Coronary artery (tissue), 2 donors: ENCODE measurements around the gene METTL23.
"Not testable (repeated sequence)": the region's sequence is repeated elsewhere in the genome, so short reads cannot be mapped to it uniquely, and the experiment has no call there.

Experiments used
- DNase-seq: peaks from one replicate; pipeline ENCODE4 v3.0.0-alpha.2; 2017; ENCODE audit warnings: low spot score
- H3K27ac ChIP-seq, 2 donors: fragments of 200-600 bp; sonication (generic); one replicate each; pipeline ENCODE4 v1.5.1; 2016 to 2019
- H3K4me3 ChIP-seq: fragments of 200-600 bp; sonication (generic); 2 replicates; pipeline ENCODE4 v1.5.1; 2016; ENCODE audit warnings: mild to moderate bottlenecking, moderate library complexity
- TF ChIP-seq, protein P1 (sequence below): fragments of 200-600 bp; sonication (generic); IDR thresholded peaks from one replicate; pipeline ENCODE4 v1.5.1; 2019; ENCODE audit warnings: antibody characterized with exemption

Gene METTL23

DNA sequence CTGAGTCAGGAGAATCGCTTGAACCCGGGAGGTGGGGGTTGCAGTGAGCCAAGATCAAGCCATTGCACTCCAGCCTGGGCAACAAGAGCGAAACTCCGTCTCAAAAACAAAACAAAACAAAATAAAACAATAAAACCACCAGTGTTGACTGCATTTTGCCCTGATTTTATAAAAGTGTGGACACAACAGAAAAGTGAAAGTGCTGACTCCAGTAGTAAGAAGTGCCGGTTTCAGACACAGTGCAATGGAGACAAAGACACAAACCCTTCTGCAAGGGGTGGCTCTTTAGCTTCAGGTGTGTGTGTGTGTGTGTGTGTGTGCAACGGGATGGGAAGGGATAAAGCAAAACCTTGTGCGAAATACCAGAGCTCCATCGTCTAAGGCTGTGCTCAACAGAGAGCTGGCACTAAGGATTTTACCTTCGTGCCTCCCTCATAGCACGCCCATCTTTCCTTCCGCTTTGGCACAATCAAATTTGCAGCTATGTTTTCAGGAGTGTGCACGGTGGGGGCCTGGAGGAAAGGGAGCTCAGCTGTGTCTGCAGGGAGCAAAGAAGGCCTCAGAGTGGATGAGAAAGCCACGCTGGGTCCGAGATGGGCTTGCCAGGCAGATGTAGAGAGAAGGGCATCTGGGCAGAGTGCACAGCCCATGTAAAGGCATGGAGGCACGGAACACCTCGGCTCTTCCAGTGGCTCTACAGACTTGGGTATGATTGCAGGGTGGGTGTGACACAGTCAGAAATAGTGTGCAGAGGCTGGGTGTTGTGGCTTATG is 31.4 kb upstream of the METTL23 start:
- peak overlapping the region in 1 of 2 donors; percentile 57 for H3K27ac ChIP-seq
- TF ChIP-seq, protein P1, sequence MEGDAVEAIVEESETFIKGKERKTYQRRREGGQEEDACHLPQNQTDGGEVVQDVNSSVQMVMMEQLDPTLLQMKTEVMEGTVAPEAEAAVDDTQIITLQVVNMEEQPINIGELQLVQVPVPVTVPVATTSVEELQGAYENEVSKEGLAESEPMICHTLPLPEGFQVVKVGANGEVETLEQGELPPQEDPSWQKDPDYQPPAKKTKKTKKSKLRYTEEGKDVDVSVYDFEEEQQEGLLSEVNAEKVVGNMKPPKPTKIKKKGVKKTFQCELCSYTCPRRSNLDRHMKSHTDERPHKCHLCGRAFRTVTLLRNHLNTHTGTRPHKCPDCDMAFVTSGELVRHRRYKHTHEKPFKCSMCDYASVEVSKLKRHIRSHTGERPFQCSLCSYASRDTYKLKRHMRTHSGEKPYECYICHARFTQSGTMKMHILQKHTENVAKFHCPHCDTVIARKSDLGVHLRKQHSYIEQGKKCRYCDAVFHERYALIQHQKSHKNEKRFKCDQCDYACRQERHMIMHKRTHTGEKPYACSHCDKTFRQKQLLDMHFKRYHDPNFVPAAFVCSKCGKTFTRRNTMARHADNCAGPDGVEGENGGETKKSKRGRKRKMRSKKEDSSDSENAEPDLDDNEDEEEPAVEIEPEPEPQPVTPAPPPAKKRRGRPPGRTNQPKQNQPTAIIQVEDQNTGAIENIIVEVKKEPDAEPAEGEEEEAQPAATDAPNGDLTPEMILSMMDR: no peak
- no peak for DNase-seq

DNA sequence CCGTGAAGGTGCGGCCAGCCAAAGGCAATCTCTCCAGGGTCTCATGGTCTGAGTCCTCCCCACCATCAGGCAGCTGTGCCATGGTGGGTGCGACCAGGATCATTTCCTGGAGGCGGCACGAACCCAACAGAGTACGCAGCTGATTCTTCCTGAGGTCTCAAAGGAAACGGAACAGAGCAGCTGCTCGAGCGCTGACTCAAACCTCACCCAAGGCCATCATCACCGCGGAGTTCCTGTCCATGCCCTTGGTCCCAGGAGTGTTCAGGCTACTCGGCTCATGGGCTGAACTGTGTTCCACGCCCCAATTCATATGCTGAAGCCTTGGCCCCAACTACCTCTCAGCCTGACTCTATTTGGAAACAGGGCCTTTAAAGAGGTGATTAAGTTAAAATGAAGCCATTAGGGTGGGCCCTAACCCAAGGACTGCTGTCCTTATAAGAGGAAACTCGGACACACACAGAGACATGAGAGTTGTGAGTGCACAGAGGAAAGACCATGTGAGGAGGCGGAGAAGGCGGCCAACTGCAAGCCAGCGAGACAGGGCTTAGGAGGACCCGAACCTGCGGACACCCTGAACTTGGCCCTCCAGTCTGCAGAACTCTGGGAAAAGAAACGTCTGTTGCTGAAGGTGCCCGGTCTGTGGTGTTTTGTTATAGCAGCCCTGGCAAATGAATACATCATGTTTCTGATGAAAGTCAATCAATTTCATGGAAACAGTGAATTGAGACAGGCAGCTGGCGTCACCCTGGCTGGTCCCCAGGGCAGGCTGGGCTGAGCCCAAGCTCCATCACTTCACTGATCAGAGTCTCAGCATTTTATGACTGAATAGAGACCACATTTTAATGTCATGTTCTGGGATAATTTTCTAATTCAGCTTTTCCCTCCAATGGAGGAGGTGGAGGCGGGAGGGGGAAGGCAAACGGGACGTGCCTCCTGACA is 29.6 kb upstream of the METTL23 start:
- Histone ChIP-seq H3K27ac (peak overlapping the region; percentile 67 to 92), H3K4me3 (peak overlapping the region; percentile 44)
- TF ChIP-seq, protein P1: no peak
- DNase-seq: no peak

More for the DNA sequence above, 31.4 kb upstream of the METTL23 start:
- H3K4me3 ChIP-seq: peak overlapping the region; percentile 39

DNA sequence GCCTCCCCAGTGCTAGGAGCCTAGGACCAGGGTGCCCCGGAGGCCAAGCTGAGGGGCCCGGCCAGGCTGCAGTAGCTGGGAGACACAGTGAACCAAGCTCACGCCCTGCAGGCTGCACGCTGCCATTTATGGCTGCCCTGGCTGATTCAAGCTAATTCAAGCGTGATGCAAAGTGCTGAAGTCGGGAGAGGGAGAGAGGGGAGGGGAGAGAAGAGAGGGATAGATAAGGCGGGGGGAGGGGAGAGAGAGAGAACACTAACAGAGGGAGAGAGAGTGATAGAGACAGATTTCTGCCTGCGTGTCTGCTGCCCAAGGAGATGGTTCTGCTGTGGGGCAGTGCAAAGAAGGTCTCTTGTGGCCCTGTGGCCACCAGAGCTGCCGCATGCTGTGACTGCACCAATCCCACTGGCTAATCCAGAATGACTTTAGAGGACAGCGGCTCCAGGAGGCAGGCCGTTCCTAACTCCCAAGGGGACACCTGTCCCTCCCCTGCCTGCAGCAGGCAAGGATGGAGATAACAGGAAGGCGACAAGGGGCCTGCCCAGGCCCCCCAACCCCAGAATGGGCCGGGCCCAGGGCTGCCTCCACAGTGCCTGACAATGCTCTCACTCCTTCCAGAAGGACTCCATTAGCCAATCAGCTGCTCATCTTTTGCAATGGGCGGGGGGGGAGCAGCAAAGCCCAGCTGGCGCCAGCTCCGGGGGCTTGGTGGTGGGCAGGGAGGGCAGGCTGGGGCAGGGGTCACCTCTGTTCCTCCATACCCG is 28.8 kb upstream of the METTL23 start:
- TF ChIP-seq, protein P1: no peak
- H3K4me3 ChIP-seq: peak overlapping the region; percentile 44
- no peak for DNase-seq
- H3K27ac ChIP-seq: peak overlapping the region; percentile 67 to 92

DNA sequence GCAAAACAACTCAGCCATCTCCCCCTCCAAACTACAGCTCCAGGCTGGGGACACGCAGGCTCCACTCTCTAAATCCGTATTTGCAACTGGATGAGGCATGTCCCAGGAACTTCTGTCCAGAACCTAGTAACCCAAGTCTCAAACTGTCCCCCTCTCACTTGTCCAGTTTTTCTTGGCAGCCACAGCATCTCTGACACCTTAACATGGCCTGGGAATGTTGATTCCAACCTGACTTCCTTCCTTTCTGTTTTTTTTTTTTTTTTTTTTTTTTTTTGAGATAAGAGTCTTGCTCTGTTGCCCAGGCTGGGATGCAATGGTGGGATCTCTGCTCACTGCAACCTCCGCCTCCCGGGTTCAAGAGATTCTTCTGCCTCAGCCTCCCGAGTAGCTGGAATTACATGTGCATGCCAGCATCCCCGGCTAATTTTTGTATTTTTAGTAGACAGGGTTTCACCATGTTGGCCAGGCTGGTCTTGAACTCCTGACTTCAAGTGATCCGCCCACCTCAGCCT is 28.1 kb upstream of the METTL23 start:
- peak overlapping the region; percentile 67 to 92 for H3K27ac ChIP-seq
- not testable (repeated sequence) for DNase-seq
- peak overlapping the region; percentile 44 for H3K4me3 ChIP-seq

DNA sequence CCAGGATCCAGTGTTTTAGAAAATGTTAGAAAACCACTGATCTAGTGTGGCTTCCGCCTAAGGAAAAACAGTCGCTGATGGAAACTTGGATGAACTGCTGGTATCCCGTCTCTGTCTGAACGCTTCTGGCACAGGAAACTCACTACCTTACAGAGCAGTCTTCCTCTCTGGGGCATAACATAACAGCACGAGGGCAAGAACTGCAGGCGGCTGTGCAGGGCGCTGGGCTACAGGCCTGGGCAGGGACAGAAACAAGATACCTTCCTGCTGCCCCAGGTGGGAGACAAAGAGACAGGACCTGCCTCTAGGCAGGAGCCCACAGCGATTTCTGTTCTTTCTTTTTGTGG is 26.4 kb upstream of the METTL23 start:
- Histone ChIP-seq H3K4me3 (peak overlapping the region; percentile 62), H3K27ac (peak overlapping the region; percentile 76 to 92)
- TF ChIP-seq, protein P1: no peak
- DNase-seq: no peak

DNA sequence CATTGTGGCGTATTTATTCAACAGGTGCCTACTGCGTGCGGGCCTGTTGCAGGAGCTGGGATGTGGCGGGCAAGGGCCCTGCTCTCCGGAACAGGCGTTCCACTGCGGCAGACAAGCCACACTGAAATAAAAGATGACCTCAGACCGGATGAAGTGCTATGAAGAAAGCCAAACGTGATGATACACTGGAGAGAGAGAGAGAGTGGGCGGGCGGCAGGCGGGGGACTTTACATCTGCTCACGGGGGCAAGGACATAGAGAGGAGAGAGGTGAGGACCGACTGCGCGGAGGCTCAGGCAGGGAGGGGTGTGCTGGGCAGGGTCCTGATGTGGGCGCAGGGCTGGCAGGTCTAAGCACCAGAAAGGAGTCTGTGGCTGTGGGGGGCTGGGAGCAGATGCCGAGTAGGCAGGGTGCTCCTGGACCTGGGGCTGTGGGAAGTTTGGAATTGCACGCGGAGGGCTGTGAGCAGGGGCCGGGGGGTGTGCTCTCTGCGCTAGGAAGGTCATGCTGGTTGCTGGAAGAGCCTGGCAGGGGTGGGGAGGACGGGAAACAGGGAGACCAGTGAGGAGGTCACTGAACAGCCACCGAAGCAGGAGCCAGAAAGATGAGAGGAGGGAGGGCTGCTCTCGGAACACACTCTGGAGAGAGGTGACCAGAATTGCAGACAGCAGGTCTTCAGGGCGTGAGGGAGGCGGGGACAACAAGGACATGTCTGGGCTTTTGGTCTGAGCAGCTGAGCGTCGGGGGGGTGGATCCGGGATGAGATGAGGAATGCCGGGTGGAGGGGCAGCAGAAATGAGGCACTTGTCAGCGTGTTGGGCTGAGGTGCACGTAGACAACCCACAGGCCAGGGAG is 25.8 kb upstream of the METTL23 start:
- Histone ChIP-seq H3K4me3 (peak overlapping the region; percentile 62), H3K27ac (peak overlapping the region; percentile 76 to 92)
- DNase-seq: no peak
- TF ChIP-seq, protein P1: no peak
